ENCODE data around the gene BICD1.

- no peak for TF ChIP-seq POLR2A (IDR thresholded peaks at IDR 0.05)
- TF ChIP-seq CTCF (IDR thresholded peaks at IDR 0.05): no peak
These were observed 38.4 kb downstream of the BICD1 start for GRCh38 chr12:32145096-32145495.
